Measurements from ENCODE around the gene FCHO1.
"Not testable (repeated sequence)": the region's sequence is repeated elsewhere in the genome, so short reads cannot be mapped to it uniquely, and the experiment has no call there.

FCHO1 gene

DNA sequence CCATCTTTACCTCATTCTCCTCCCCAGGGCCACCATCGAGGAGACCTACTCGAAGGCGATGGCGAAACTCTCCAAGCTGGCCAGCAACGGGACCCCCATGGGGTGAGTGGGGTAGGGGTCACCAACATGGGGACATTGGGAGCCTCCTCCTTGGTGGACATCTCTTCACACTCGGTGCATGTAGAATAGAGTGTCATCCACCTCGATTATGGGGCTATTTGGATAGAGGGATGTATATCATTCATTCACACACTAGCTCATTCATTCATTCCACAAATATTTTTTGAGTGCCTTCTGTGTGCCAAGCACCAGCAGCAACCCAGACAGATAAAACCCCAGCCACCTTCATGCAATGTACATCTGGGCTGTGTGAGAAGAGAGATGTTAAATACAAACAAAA lies 13.1 kb downstream of the FCHO1 start:
- DNase-seq (ENCODE audit: low read depth in 2 of 2) = no peak

DNA sequence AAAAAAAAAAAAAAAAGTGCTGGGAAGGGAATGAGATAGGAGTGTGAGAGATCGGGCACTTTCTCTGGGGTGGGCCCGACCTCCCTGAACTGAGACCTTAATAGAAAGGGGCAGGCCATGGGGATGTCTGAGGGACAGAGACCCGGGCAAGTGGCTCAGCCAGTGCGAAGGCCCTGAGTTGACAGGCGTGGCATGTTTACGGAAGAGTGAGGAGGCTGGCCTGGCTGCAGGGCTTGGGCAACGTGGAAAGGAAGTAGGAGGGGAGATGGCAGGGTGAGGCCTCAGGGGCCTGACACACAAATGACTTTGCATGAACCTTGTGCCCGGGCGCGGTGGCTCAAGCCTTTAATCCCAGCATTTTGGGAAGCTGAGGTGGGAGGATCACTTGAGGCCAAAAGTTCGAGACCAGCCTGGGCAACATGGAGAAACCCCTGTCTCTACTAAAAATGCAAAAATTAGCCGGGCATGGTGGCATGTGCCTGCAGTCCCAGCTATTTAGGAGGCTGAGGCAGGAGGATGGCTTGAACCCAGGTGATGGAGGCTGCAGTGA lies 13.9 kb downstream of the FCHO1 start:
- no peak for DNase-seq (ENCODE audit: low read depth in 2 of 2)

DNA sequence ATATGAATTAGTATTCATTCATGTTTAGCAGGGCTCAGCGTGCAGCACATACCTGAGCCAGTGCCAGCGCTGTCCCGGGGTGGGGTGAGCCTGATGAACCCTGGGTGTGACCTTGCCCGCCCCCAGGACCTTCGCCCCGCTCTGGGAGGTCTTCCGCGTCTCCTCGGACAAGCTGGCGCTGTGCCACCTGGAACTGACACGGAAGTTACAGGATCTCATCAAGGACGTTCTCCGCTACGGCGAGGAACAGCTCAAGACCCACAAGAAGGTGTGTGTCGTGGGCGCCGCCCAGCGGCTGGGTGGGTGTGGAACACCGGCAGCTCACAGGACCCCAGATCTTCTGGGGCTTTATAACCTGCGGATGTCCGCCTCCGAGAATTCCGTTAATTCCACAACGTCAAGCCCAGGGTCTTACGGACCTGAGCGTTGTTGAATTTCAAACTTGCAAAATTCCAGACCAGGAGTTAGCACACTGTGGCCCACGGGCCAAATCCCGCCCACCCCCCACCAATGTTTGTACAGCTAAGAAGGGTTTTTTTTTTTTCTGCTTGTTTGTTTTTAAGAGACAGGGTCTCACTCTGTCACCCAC lies 15.4 kb downstream of the FCHO1 start:
- DNase-seq (ENCODE audit: low read depth in 2 of 2) = no peak

DNA sequence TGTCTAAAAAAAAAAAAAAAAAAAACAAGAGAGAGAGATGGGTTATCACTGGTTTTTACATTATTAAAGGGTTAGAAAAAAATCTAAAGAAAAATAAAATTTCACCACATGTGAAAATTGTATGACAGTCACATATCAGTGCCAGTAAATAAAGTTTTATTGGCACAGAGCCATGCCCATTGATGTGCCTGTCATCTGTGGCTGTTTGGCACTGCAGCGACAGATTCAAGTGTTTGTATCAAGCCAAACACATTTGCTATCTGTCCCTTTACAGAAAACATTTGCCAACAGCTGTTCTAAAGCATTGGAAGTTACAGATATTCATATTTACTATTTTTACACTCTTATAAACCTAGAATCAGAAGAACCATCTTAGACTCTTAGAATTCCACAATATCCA lies 16.3 kb downstream of the FCHO1 start:
- DNase-seq (ENCODE audit: low read depth in 2 of 2) = no peak

DNA sequence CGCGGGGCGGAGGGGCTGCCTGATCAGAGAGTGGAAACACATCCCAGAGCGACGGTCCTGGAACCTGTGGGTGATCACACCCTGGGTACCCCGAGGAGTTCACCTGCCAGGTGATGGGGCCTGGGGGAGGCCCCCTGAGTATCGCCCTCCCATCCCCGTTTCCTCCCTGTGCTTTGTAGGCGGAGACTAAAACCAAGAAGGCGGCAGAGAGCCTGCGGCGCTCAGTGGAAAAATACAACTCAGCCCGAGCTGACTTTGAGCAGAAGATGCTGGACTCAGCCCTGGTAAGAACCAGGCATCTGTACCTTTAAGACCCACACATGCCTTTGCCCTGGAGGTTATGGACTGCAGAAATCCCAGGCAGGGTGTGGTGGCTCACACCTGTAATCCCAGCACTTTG lies 19.3 kb downstream of the FCHO1 start:
- DNase-seq (ENCODE audit: low read depth in 2 of 2) = no peak

- DNase-seq (ENCODE audit: low read depth in 2 of 2) = no peak
Observed at GRCh38 chr19:17772172-17772571, 20.9 kb downstream of the FCHO1 start.

DNA sequence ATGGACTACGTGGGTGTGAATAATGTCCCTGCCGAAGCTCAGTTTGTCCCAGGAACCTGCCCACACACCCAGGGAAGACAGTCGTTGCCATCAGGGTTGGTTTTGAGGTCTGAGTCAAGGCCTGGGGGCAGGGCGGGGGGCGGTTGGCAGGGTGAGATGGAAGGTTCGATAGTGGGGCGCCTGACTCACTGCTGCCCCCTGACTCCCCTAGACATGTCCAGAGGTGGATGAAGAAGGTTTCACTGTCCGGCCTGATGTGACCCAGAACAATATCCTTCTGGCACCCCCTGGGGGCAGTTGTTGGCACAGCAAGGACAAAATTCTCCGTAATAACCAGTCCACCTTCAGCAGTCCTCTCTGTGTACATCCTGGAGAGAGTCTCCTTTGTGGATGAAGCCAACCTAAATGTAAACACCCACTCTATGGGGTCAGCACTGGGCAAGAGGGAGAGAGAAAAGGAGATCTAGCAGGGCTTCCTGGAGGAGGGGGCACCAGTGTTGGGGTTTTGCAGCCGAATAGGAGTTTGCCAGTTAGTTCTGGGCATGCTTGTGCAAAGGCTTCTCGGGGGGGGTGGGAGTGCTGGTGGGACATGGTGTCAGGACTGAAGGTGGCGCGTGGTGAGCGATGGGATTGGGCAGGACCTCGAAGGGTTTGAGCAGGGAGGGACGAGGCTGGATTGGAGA lies 24.1 kb downstream of the FCHO1 start:
- peak in 1 of 2 donors; percentile 25 for DNase-seq (ENCODE audit: low read depth in 2 of 2)

- no peak for DNase-seq (ENCODE audit: low read depth in 2 of 2)
Observed at GRCh38 chr19:17775991-17776803, 24.9 kb downstream of the FCHO1 start.

GRCh38 chr19:17777840-17778239 lies 26.6 kb downstream of the FCHO1 start:
- not testable (repeated sequence) for DNase-seq (ENCODE audit: low read depth in 2 of 2)

DNA sequence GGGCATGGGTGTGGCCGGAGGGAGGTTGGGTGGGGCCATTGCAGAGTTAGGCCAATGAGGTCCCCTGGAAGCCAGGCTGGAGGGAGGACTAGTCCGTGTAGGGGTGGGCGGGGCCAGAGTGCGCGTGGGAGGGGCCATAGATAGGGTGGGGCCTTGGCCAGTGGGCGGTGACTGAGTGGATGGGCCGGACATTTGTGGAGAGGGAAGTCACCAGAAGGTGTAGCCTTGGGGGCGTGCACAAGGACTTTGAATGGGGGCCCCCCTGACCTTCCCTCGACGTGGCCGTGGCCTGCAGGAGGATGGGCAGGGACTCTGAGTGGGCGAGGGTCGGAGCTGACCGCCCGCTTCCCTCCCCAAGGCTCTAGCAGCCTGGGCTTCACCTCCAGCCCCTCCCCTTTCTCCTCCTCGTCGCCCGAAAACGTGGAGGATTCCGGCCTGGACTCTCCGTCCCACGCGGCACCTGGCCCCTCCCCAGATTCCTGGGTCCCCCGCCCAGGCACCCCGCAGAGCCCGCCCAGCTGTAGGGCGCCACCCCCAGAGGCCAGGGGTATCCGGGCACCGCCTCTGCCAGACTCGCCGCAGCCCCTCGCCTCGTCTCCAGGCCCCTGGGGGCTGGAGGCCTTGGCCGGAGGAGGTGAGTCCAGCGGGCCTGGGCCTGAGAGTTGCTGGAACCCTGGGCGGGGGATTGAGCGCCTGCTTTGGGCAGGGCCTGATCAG lies 27.1 kb downstream of the FCHO1 start:
- peak in 1 of 2 donors; percentile 48 for DNase-seq (ENCODE audit: low read depth in 2 of 2)

DNA sequence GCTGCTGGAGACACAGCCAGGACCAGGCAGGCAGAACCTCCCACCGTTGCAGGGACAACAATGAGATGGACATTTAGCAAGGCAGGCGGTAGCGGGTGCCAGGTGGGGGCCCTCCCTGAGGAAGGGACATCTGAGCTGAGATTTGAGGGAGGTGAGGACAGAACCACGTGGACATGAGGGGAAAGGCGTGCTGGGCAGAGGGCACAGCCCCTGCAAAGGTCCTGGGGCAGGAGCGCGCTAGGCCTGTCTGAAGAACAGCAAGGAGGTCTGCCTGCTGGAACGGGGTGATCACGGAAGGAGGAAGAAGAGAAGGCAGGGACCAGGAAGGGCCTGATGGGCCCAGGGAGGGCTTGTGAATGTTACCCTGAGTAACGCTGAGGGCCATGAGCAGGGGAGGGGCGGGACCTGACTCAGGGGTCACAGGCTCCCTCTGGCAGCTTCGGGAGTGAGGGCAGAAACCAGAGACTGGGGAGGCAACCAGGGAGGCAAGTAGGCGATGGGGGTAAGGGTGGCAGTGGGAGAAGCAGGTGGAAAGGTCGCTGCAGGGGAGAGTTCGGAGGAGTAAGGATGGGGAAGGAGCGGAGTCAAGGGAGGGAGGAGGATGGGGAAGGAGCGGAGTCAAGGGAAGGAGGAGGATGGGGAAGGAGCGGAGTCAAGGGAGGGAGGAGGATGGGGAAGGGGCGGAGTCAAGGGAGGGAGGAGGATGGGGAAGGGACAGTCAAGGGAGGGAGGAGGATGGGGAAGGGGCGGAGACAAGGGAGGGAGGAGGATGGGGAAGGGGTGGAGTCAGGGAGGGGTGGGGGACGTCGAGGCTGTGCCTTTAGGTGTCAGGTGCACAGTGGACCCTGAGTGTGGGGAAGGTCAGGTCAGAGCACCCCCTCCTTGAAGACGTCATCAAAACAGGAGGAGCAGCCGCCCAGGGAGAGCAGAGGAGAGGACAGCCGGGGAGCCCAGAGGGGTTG lies 28.0 kb downstream of the FCHO1 start:
- no peak for DNase-seq (ENCODE audit: low read depth in 2 of 2)

- no peak for DNase-seq (ENCODE audit: low read depth in 2 of 2)
Observed at GRCh38 chr19:17780781-17781180, 29.5 kb downstream of the FCHO1 start.

DNA sequence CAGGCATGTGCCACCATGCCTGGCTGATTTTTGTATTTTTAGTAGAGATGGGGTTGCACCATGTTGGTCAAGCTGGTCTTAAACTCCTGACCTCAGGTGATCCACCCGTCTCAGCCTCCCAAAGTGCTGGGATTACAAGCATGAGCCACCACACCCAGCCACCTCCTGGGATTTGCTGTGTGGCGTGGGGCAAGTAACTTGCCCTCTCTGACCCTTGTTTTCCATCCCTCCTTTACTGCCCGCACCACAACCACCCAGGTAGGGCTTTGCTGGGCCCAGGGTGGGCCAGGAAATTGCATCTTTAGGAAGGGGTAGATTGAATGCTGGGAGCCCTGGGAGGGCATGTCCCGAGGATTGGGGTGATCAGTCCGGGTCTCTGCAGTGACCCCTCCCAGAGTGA lies 32.4 kb downstream of the FCHO1 start:
- DNase-seq (ENCODE audit: low read depth in 2 of 2) = not testable (repeated sequence)

- DNase-seq (ENCODE audit: low read depth in 2 of 2) = peak; percentile 66 to 75
Observed at GRCh38 chr19:17784201-17785008, 33.1 kb downstream of the FCHO1 start.

- no peak for DNase-seq (ENCODE audit: low read depth in 2 of 2)
Observed at GRCh38 chr19:17787274-17787913, 36.1 kb downstream of the FCHO1 start.

- no peak for DNase-seq (ENCODE audit: low read depth in 2 of 2)
Observed at GRCh38 chr19:17788632-17789031, 37.4 kb downstream of the FCHO1 start.

- DNase-seq (ENCODE audit: low read depth in 2 of 2) = no peak
Observed at GRCh38 chr19:17790059-17790780, 38.9 kb downstream of the FCHO1 start.

DNA sequence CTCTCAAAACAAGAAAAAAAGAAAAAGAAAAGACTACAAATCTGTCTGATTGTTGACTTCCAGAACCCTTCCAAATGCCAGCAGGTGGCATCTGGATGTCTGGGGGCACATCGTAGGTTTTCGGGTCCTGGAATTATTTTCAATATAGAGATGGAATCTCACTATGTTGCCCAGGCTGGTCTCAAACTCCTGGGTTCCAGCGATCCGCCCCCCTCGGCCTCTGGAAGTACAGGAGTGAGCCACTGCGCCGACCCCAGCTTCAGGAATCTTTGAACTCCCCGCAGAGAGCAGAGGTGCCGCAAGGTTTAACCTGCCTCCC lies 43.1 kb downstream of the FCHO1 start:
- no peak for DNase-seq (ENCODE audit: low read depth in 2 of 2)

Measured in activated CD4-positive, alpha-beta T cell treated with anti-CD3 and anti-CD28 coated beads for 24 hours (primary cell).